ENCODE results near the gene CCDC146.

CCDC146 gene

DNA sequence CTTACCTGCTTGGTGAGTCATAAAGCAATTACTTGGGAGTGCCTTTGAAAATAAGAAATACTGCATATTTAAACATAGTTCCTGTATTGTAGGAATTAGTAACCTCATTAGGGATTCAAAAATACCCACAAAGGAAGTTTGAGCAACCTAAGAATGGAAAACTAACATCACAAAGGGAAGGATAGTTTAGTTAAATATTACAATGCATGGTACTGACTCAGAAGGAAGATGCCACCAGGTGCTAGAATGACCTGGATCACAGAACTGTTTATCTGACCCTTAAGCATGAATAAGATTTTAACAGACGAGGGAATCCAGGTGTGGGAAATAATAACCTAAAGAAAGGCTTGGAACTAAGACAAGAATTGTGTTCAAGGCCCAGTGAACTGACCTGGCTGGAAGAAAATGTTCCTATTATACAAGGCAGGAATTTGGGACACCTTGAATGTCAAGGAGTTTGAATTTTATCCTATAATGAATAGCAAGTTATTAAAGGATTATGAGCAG lies 187.4 kb downstream of the CCDC146 start:
- no peak for DNase-seq
- in situ Hi-C loops (cut with HindIII; ENCODE audit: low pct_ligation_motif_present, low pct_unique_long_range_greater_than_20kb, low sequenced_read_pairs): no loop called here

DNA sequence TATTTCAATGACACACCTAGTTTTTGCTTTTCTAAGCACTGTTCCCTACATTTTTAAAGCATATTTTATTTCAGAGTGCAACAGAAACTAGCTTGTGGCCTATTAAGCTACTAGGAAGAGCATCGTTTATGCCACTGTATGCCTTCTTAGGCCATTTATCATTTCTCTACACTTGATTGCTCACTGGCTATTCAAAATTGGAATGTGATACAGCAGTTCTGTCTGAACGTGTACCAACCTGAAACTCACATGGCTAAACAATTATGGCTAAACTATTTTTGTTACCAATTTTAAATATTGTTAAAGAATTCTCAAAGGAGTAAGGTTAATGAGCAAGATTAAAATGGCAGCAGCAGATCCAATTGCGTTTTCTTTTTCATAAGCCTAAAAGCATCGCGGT lies 188.6 kb downstream of the CCDC146 start:
- no peak for DNase-seq
- in situ Hi-C loops (cut with HindIII; ENCODE audit: low pct_ligation_motif_present, low pct_unique_long_range_greater_than_20kb, low sequenced_read_pairs): no loop called here

DNA sequence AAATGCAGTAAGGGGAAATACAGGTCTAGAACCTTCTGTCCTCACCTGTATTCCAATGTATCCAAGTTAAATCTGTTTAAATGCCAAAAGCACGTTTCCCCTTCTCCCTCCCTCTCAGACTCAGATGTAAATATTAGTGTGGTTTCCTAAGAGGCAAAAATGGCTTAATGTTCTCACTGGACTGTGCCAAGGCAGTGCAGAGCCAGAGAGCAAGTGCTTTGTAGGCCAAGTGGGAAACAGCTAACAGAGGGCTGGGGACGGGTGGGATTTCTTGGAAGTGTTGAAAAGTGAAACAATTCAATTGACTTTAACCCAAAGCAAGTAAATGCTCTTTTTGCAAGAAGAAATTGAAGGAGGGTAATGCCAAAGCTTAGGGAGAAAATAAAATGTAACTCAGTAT lies 190.7 kb downstream of the CCDC146 start:
- in situ Hi-C loops (cut with HindIII; ENCODE audit: low pct_ligation_motif_present, low pct_unique_long_range_greater_than_20kb, low sequenced_read_pairs): no loop called here
- no peak for DNase-seq

DNA sequence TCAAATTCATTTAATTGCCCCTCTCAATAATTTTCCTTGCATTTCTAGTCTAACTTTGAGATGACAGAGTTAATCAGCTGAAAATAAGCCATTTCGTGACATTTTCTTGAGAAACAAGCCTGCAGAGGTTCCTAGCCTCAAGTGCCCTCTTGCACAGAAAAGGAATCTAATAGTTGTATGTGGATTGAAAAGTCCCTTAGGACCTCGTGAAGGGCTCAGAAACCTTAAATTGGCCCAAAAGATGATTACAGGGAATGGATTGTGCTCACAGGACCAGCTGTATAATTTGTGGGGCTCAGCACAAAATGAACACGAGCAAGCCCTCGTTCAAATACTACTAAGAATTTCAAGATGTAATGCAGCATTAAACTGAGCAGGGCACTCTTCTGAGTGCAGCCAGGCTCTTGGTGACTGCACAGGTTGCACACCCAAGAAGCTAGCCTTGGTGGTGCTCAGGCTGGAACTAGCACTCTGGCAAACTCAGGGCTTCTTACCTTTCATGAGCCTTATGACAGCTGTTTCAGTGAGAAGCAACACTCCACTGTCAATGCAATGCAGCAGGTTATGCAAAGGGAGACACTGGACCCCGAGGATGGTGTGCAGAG lies 191.6 kb downstream of the CCDC146 start:
- in situ Hi-C loops (cut with HindIII; ENCODE audit: low pct_ligation_motif_present, low pct_unique_long_range_greater_than_20kb, low sequenced_read_pairs): no loop called here
- DNase-seq: no peak

DNA sequence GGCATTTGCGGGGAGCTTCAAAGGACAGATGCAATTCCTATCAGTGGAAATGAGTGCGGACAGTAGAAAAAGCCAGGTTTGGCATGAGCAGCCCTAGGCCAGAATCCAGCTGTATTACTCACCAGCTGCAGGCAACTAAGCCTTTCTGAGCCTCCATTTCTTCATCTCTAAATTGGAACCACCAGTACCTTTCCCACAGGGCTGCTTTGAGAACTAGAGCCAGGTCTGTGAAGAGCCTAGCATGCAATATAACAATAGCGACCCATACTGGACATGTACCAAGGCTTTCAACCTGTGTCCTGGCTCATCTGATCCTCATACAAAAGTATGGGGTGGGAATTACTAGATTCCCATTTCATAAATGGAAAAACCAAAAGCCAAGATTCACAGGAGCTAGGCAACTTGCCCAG lies 192.8 kb downstream of the CCDC146 start:
- DNase-seq: no peak
- in situ Hi-C loops (cut with HindIII; ENCODE audit: low pct_ligation_motif_present, low pct_unique_long_range_greater_than_20kb, low sequenced_read_pairs): no loop called here

DNA sequence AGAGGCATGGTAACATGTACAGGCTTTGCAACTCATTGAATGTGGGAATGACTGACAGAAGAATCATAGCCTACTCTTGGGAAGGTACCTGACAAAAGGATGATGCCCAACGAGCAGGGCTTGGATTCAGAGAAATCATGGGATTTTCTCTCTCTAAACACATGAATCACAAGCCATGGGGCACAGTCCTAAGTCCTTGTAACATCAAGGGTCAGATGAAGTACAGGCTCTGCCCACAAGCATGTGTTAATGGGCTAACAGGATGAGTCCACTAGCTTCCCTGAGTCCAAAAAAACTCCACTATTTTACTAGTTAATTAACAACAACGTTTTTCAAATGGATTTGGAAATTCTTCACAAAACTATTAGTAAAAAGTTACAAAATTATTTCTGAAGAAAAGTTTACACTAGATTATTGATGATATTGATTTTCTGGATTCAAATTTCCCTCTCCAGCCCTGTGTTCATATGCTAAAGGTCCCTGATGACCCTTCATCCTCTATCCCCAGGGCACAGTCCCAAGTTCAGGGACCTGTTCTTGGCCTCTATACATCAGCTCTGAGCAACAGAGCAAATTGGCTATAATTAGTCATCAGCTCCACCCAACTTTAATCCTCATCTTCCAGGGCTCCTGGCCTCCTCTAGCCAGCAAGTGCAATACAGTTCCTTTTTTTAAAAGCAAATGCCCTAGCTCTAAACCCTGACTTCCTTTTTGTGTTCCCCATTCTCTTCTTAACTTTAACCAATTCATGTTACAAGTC lies 194.0 kb downstream of the CCDC146 start:
- DNase-seq: no peak
- in situ Hi-C loops (cut with HindIII; ENCODE audit: low pct_ligation_motif_present, low pct_unique_long_range_greater_than_20kb, low sequenced_read_pairs): no loop called here

DNA sequence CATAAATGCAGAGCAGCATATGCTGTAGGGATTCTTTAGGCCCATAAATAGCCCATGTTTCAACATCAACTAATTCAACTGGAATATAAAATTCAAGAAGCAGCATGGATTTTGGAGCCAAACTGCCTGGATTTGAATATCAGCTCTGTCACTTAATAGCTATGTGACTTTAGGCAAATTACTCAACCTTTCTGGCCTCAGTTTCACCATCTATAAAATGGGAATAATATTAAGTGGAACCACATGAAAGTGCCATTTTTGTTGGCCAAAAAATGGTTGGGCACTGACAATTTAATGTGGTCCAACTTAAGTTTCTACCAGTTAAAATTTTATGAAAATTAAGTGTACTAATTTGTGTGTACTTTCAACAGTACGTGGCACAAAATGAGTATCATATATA lies 195.6 kb downstream of the CCDC146 start:
- in situ Hi-C loops (cut with HindIII; ENCODE audit: low pct_ligation_motif_present, low pct_unique_long_range_greater_than_20kb, low sequenced_read_pairs): no loop called here
- no peak for DNase-seq

DNA sequence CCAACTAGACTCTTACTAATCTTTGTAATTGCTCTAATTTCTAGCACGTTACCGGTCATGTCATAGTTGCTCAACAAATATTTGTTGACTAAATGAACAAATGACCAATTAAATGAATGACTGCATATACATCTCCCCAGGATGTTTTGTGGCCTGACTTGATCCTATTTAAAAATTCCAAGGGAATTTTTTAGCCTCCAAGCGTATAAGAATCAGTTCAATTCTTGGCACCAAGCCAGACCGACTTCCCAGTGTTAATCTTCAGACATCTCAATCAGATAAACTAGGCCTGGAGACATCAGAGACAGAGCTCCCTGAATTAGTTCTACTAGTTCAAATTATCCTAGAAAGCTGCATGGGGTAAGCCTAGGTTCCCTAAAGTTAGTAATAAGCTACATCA lies 197.7 kb downstream of the CCDC146 start:
- no peak for DNase-seq
- in situ Hi-C loops (cut with HindIII; ENCODE audit: low pct_ligation_motif_present, low pct_unique_long_range_greater_than_20kb, low sequenced_read_pairs): no loop called here

DNA sequence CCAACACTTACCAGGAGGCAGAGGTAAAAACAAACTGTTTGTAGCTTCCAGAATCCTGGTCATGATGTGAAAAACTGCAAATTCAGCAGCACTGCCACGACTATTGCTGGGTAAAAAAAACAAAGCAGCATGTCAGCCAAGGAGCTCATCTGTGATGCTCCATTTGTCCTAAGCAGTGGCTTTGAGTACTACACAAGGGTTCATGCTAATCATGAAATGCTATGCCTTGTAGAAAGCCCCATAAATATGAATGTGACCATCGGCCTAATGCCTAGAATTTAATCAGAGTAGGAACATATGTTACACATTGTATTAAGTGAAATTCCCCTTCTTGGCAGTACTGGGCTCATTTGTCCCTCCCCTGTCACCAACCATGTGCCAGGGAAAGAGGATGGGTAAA lies 198.3 kb downstream of the CCDC146 start:
- no peak for DNase-seq
- in situ Hi-C loops (cut with HindIII; ENCODE audit: low pct_ligation_motif_present, low pct_unique_long_range_greater_than_20kb, low sequenced_read_pairs): no loop called here

DNA sequence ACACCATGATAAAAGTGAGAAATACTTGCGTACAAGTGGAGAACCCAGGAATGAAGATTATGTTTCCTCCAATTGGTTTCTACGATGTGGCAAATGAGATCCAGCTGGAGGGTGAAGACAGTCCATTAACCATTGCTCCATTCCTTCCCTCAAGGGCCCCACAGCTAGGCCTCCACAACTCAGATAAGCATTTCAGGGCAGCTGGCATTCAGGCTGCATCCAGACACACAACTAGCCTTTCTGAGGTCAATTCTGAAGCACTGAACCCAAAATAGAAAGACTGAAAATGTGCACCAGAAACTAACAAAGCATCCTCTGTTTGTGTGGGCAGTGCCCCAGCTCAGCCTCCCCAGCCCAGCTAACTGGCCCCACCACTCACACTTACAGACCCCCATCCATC lies 198.9 kb downstream of the CCDC146 start:
- DNase-seq: no peak
- in situ Hi-C loops (cut with HindIII; ENCODE audit: low pct_ligation_motif_present, low pct_unique_long_range_greater_than_20kb, low sequenced_read_pairs): no loop called here

DNA sequence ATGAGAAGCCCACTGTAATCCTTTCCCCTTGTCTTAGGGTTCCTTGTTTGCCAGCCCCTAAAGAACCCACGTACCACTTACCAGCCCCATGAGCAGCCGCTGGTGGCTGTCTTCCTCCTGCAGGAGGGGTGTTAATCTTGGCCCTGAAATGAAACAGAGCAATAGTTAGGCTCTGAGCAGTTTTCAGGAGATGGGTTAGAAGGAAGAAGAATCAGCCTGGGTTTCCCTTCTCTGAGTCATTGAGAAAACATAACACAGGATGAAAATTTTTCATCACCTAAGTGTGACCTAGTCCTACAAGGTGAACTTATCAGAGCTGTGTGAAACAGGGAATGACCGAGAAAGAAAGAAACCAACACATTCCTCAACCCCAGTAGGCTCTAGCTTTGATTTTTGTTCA lies 203.7 kb downstream of the CCDC146 start:
- in situ Hi-C loops (cut with HindIII; ENCODE audit: low pct_ligation_motif_present, low pct_unique_long_range_greater_than_20kb, low sequenced_read_pairs): no loop called here
- DNase-seq: no peak

DNA sequence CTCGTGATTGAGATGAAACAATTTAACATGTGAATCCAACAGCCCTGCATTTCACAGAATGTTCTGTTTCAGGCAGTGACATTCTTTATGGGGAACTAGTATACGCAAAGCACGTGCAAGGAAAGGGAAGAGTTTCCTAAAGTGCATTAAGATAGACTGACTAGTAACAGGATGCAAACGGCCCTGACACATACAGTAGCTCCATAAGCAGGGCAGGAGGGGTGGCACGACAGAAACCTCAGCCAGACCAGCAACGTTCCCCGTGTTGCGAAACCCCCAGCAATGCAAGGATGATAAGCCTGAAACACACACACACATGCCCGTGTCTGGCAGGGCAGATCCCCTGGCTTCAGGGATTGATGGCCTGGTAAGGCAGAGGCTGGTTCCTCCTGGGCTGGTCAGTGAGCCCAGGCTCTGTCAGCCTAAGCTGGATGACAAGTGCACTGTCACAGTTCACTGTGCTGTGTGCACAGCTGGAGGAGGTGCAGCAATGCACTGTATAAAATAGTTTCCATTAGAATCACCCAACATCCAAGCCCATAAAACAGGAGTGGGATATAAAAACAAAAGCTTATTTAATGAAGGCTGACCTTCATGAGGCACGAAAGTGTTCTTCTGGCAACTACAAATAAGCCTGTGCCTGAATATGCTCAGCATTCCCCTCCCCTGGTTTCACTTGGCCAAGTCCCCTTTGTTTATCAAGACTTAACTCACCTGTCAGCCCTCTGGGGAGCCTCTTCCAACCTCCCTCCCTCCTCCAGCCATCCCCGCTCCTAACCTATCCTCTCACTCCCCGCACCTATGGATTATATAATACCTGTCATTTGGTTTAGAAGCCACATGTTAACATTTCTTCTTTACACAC lies 204.9 kb downstream of the CCDC146 start:
- in situ Hi-C loops (cut with HindIII; ENCODE audit: low pct_ligation_motif_present, low pct_unique_long_range_greater_than_20kb, low sequenced_read_pairs): no loop called here
- DNase-seq: no peak

DNA sequence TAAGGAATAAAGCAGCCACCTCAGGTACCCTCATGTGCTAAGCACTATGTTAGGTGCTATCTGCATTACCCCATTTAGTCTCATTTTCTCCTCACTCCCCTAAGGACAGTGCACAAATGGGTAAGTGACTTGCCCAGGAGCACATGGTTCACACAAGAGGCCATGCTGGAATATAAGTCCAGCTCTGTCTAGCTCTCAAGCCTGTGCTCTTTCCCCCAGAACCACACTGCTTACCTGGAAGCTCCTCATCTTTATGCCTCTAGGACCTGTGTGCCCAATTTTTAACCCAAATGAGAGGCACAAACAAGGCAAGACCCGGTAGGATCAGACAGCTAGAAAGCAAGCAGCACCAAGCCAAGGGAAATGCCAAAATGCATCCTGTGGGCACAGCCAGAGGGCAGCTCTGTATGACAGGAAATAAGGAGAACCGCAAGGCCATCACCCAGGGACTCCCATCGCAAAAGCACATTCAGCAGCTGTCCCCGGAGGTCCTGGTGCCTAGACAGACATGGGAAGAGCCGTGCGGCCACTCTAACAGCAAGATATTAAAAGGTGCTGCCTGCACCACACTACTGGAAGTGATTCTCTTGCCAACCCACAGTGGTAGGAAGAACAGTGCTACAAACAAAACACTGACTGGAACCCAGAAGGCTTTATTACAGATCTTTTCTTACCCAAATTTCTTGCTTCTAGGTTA lies 205.7 kb downstream of the CCDC146 start:
- in situ Hi-C loops (cut with HindIII; ENCODE audit: low pct_ligation_motif_present, low pct_unique_long_range_greater_than_20kb, low sequenced_read_pairs): no loop called here

DNA sequence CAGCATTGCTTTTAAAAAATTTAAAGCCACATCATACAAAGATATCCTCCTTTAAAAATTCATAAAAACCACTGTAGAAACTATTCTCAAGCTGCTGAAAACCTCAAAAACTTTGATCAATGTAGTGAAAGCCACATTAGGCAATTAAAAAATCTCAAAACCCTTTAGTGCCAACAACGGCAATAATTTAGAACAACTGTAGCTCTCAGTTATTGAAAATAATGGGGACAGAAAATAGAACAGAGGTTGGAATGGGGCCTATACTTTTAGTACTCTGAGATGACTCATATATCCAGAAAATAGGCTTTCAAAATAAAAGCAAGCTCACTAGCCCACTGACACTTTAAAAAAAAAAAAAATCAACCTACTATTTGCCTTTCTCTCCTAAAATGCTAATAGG lies 206.3 kb downstream of the CCDC146 start:
- DNase-seq: no peak
- in situ Hi-C loops (cut with HindIII; ENCODE audit: low pct_ligation_motif_present, low pct_unique_long_range_greater_than_20kb, low sequenced_read_pairs): no loop called here

More for the DNA sequence above, 205.7 kb downstream of the CCDC146 start:
- no peak for DNase-seq

DNA sequence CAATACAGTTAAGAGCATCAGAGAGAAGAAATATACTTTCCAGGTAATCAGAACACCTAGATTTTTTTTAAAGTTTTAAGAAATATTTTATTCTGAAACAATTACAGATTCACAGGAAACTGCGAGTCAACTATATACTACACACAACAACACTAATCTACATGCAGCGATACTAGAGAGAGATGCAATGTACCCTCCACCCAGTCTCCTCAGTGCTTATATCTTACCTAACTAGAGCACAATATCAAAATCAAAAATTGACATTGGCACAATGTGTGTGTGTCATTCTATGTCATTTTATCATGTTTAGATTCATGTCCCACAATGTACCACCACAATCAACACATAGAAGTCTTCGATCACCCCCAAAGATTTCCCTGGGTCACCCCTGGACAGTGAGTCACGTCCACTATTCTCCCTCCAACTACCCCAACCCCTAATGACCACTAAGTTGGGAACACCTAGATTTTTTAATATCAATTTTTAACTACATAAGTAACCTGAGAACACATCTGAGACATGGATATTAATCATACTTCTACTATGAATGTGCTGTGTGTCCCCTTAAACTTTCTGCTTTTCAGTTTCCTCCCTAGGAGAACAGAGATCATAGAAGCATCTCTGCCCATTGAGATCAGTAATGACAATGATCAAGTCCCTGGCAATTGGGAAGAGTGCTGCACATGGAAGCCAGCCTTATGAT lies 207.2 kb downstream of the CCDC146 start:
- no peak for DNase-seq
- in situ Hi-C loops (cut with HindIII; ENCODE audit: low pct_ligation_motif_present, low pct_unique_long_range_greater_than_20kb, low sequenced_read_pairs): no loop called here

DNA sequence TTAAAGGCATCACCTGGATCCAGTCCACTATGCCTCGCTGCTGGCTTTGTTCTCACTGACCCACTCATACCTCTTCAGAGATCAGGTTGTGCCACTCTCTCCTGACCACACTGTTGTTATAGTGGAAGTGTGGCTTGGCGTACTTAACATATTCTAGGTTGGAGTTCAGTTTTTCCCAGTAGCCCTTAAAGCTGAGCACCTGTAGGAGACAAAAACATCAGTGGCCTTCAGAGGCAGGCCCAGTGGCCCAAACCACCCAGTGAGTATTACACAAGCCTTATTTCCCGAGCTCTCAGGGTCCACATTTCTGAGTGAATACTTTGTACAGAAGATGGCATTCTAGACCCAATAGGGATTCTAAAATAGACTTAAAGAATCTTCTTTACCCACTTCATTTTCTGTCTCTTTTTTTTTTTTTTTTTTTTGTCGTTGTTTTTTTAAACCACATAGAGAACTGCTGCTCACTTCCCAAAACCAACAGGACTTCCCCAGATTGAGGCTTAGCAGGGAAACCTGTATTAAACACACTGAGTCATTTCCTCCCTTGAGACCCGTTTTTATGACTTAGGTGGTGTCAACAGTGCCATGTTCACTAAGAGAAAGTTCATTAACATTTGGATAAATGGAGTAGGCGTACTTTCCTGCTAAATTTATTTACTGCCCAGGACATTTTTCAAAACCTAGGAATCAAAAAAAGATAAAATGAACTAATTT lies 207.9 kb downstream of the CCDC146 start:
- in situ Hi-C loops (cut with HindIII; ENCODE audit: low pct_ligation_motif_present, low pct_unique_long_range_greater_than_20kb, low sequenced_read_pairs): no loop called here
- DNase-seq: no peak

DNA sequence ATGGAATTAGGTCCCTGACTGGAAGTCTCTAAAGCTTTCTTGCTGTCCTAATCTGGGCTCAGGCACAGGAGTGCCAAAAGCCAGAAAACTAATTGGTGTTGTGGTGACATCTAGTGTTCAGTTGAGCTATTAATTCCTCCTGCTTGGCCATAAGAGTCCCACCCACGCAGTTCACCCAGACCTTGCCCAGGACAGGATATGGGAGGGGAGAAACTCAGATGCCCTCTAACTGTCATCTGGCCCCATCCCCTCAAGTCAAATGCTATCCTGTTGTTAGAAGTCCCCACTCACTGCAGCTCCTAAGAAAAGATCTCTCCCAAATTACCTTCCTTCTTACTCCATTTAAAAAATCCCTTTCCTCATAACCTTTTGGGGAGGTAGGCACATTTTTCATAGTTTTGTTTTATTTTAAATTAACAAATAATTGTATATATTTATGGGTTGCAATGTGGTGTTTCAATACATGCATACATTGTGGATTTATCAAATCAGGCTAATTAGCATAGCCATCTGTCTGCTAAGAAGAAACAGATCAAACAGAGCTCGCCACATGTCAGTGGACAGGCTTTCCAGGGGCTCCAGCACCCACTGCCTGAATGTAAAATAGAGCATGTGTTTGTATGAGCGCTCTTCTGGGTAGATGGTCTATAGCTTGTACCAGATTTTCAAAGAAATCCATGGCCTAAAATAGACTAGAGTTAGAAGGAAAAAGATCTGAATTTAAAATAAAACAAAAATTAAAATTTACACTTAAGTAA lies 209.7 kb downstream of the CCDC146 start:
- DNase-seq: peak; percentile 90
- in situ Hi-C loops (cut with HindIII; ENCODE audit: low pct_ligation_motif_present, low pct_unique_long_range_greater_than_20kb, low sequenced_read_pairs): no loop called here
